Measurements from ENCODE around the gene GPR15. TPM values are rescaled to one million over a fixed set of nuclear protein-coding genes. Genes with fewer than 3 reads are reported as not detected.

The GPR15 gene
- total and polyA plus RNA-seq, 10 of the 15 experiments (the other 5 are each of a cell fraction or from before 2014, with no cell fraction given) = 70.7 to 150 (median 115) TPM

GRCh38 chr3:98521897-98522543 is 9.8 kb upstream of the GPR15 start (continued):
- no peak for TF ChIP-seq EGR1 (IDR thresholded peaks at IDR 0.05; ENCODE audit: borderline replicate concordance in 1 of 2, low read depth in 2 of 2, low read length in 2 of 2)
- no peak for TF ChIP-seq EP300 (IDR thresholded peaks at IDR 0.05; ENCODE audit: borderline replicate concordance in 1 of 2, control insufficient read depth in 1 of 2, low read depth in 2 of 2, low read length in 2 of 2)
- no peak for TF ChIP-seq IRF3 (IDR thresholded peaks at IDR 0.05)
- TF ChIP-seq STAT1 (conservative IDR thresholded peaks at IDR 0.05) = no peak
- TF ChIP-seq PAX5 (IDR thresholded peaks at IDR 0.05; ENCODE audit: borderline replicate concordance, low read depth, low read length) = no peak
- no peak for TF ChIP-seq MTA2 (IDR thresholded peaks at IDR 0.05; ENCODE audit: low read depth)
- TF ChIP-seq SMC3 (IDR thresholded peaks at IDR 0.05; ENCODE audit: borderline replicate concordance, low read length) = no peak
- no peak for TF ChIP-seq NKRF (conservative IDR thresholded peaks at IDR 0.05)
- peak; percentile 16 for TF ChIP-seq KLF5 (IDR thresholded peaks at IDR 0.05; ENCODE audit: partially characterized antibody)
- TF ChIP-seq CREB1 (IDR thresholded peaks at IDR 0.05; ENCODE audit: low read depth) = no peak
- peak; percentile 56; the same call in 1 of the 2 replicates for TF ChIP-seq MLLT1 (IDR thresholded peaks at IDR 0.05)
- TF ChIP-seq NFYA (IDR thresholded peaks at IDR 0.05; ENCODE audit: borderline replicate concordance, low read depth, low read length) = no peak
- TF ChIP-seq ZZZ3 (IDR thresholded peaks at IDR 0.05; ENCODE audit: control insufficient read depth, insufficient read length, low read depth) = no peak
- no peak for TF ChIP-seq RFX5 (IDR thresholded peaks at IDR 0.05; ENCODE audit: low read depth, low read length)
- no peak for TF ChIP-seq RELB (IDR thresholded peaks at IDR 0.05; ENCODE audit: low read depth)
- peak; percentile 43 for TF ChIP-seq SMAD1 (IDR thresholded peaks at IDR 0.05; ENCODE audit: low read depth, partially characterized antibody)
- TF ChIP-seq E2F8 (IDR thresholded peaks at IDR 0.05; ENCODE audit: low read depth, partially characterized antibody) = no peak
- TF ChIP-seq ETV6 (conservative IDR thresholded peaks at IDR 0.05 in 1 of 2, IDR thresholded peaks at IDR 0.05 in 1 of 2; ENCODE audit: borderline replicate concordance in 1 of 2, low read depth in 1 of 2) = no peak

Data from GM12878 (cell line).